ENCODE measurements around the gene SLC46A1.

DNA sequence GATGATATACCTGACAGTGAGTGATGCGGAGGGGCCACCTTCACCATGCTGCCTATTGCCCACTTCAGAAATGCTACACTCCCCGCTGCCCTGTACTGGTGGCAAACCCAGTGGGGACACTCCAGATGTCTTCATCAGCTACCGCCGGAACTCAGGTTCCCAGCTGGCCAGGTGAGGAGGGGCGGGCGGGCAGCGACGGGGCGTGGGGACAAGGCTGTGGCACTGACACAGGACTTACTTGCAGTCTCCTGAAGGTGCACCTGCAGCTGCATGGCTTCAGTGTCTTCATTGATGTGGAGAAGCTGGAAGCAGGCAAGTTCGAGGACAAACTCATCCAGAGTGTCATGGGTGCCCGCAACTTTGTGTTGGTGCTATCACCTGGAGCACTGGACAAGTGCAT lies 17.9 kb downstream of the SLC46A1 start:
- TF ChIP-seq, protein P1, sequence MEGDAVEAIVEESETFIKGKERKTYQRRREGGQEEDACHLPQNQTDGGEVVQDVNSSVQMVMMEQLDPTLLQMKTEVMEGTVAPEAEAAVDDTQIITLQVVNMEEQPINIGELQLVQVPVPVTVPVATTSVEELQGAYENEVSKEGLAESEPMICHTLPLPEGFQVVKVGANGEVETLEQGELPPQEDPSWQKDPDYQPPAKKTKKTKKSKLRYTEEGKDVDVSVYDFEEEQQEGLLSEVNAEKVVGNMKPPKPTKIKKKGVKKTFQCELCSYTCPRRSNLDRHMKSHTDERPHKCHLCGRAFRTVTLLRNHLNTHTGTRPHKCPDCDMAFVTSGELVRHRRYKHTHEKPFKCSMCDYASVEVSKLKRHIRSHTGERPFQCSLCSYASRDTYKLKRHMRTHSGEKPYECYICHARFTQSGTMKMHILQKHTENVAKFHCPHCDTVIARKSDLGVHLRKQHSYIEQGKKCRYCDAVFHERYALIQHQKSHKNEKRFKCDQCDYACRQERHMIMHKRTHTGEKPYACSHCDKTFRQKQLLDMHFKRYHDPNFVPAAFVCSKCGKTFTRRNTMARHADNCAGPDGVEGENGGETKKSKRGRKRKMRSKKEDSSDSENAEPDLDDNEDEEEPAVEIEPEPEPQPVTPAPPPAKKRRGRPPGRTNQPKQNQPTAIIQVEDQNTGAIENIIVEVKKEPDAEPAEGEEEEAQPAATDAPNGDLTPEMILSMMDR (IDR thresholded peaks at IDR 0.05): no peak
- no peak for TF ChIP-seq POLR2A (IDR thresholded peaks at IDR 0.05)
